Measurements from ENCODE around the gene ACHE.
"Not testable (repeated sequence)": the region's sequence is repeated elsewhere in the genome, so short reads cannot be mapped to it uniquely, and the experiment has no call there.

The ACHE gene

GRCh38 chr7:100895701-100895955 is at the start of gene ACHE:
ACHE (minus strand) TSS chr7:100895888; CDS start chr7:100894232, 1,656 bp downstream.
- no peak for DNase-seq

- no peak for DNase-seq
Measured at GRCh38 chr7:100944138-100944537, 48.5 kb upstream of the ACHE start.

- no peak for DNase-seq
Measured at GRCh38 chr7:100943693-100944092, 48.0 kb upstream of the ACHE start.

GRCh38 chr7:100942045-100942774 is 46.5 kb upstream of the ACHE start:
- DNase-seq: no peak

- not testable (repeated sequence) for DNase-seq
Measured at GRCh38 chr7:100936167-100936566, 40.5 kb upstream of the ACHE start.

- DNase-seq: not testable (repeated sequence)
Measured at GRCh38 chr7:100935381-100935780, 39.7 kb upstream of the ACHE start.

GRCh38 chr7:100933734-100934133 is 38.0 kb upstream of the ACHE start:
- DNase-seq: no peak

GRCh38 chr7:100929808-100930174 is 34.1 kb upstream of the ACHE start:
- no peak for DNase-seq

- DNase-seq: not testable (repeated sequence)
Measured at GRCh38 chr7:100923616-100924015, 27.9 kb upstream of the ACHE start.

- no peak for DNase-seq
Measured at GRCh38 chr7:100921039-100921438, 25.4 kb upstream of the ACHE start.

GRCh38 chr7:100919779-100920437 is 24.2 kb upstream of the ACHE start:
- not testable (repeated sequence) for DNase-seq

- DNase-seq: not testable (repeated sequence)
Measured at GRCh38 chr7:100919335-100919734, 23.6 kb upstream of the ACHE start.

GRCh38 chr7:100914879-100915447 is 19.3 kb upstream of the ACHE start:
- no peak for DNase-seq

GRCh38 chr7:100914208-100914878 is 18.7 kb upstream of the ACHE start:
- no peak for DNase-seq

- no peak for DNase-seq
Measured at GRCh38 chr7:100911484-100911883, 15.8 kb upstream of the ACHE start.

- DNase-seq: not testable (repeated sequence)
Measured at GRCh38 chr7:100910443-100910842, 14.8 kb upstream of the ACHE start.

GRCh38 chr7:100908512-100908911 is 12.8 kb upstream of the ACHE start:
- no peak for DNase-seq

- no peak for DNase-seq
Measured at GRCh38 chr7:100902638-100903037, 7.0 kb upstream of the ACHE start.

GRCh38 chr7:100901921-100902332 is 6.2 kb upstream of the ACHE start:
- no peak for DNase-seq

GRCh38 chr7:100900978-100901377 is 5.3 kb upstream of the ACHE start:
- no peak for DNase-seq

- DNase-seq: no peak
Measured at GRCh38 chr7:100899432-100899831, 3.7 kb upstream of the ACHE start.

GRCh38 chr7:100897772-100898454 is 2.2 kb upstream of the ACHE start:
- DNase-seq: no peak

Measured in activated T-cell treated with anti-CD3 and anti-CD28 coated beads, Interleukin-2, amount 50 U/mL, for 48 hours (primary cell).